KMS-11 (cell line): Measurements from ENCODE around the gene SCG3.

Experiments
- H2AFZ ChIP-seq: fragments of 200-600 bp; sonication (generic); 2 replicates; pipeline ENCODE4 v1.6.1; 2016; ENCODE audit warnings: antibody characterized with exemption, mixed run types, low read depth
- H3K27ac ChIP-seq: fragments of 200-600 bp; sonication (generic); 2 replicates; pipeline ENCODE4 v1.6.1; 2016; ENCODE audit warnings: mild to moderate bottlenecking, mixed run types
- H3K27me3 ChIP-seq: fragments of 200-600 bp; sonication (generic); 2 replicates; pipeline ENCODE4 v1.6.1; 2017; ENCODE audit warnings: mild to moderate bottlenecking, low read depth, mixed run types, moderate library complexity; ENCODE audit not compliant: insufficient read depth
- H3K36me3 ChIP-seq: fragments of 200-600 bp; sonication (generic); 2 replicates; pipeline ENCODE4 v1.6.1; 2017; ENCODE audit warnings: mild to moderate bottlenecking, mixed run types; ENCODE audit not compliant: insufficient read depth
- H3K4me1 ChIP-seq: fragments of 200-600 bp; sonication (generic); 2 replicates; pipeline ENCODE4 v1.6.1; 2016; ENCODE audit warnings: mild to moderate bottlenecking, low read depth, mixed run types; ENCODE audit not compliant: poor library complexity, severe bottlenecking
- H3K4me2 ChIP-seq: fragments of 200-600 bp; sonication (generic); 2 replicates; pipeline ENCODE4 v1.7.0; 2016; ENCODE audit warnings: mild to moderate bottlenecking, mixed run types
- H3K4me3 ChIP-seq: fragments of 200-600 bp; sonication (generic); IDR thresholded peaks from 2 replicates; pipeline ENCODE4 v1.6.1; 2017; ENCODE audit warnings: low read depth, low read length, mixed read lengths; ENCODE audit not compliant: insufficient read depth
- H3K79me2 ChIP-seq: fragments of 200-600 bp; sonication (generic); 2 replicates; pipeline ENCODE4 v1.6.1; 2016; ENCODE audit warnings: low read depth, mixed run types; ENCODE audit not compliant: insufficient read depth
- H3K9ac ChIP-seq: fragments of 200-600 bp; sonication (generic); 2 replicates; pipeline ENCODE4 v1.6.1; 2016; ENCODE audit warnings: mild to moderate bottlenecking, mixed run types
- H4K20me1 ChIP-seq: fragments of 200-600 bp; sonication (generic); 2 replicates; pipeline ENCODE4 v1.6.1; 2016; ENCODE audit warnings: mild to moderate bottlenecking, mixed run types; ENCODE audit not compliant: insufficient read depth
- TF ChIP-seq, protein P1 (sequence below): fragments of 200-600 bp; sonication (generic); conservative IDR thresholded peaks from 2 replicates; pipeline ENCODE4 v1.6.1; 2017; ENCODE audit warnings: low read depth, mild to moderate bottlenecking, antibody characterized with exemption, low read length, moderate library complexity, mixed read lengths

Gene SCG3

DNA sequence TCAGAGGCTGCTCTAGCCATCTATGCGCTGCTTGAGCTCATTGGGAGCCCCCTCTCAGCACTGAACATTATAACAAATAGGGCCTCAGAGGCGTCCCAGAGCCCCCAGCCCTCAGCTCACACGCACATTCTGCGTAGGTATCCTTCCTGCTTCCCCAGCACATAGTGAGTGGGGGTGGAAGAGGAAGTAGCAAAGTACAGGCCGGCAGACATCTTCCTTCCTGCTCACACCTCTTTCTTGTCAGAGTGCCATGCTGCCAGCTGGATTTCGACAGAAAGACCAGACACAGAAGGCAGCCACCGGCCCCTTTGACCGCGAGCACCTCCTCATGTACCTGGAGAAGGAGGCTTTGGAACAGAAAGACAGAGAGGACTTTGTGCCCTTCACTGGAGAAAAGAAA is 86.7 kb downstream of the SCG3 start:
- no peak overlapping the region for H2AFZ ChIP-seq
- H3K27ac ChIP-seq: no peak overlapping the region
- no peaks in the 10 kb centered on the region for H3K79me2 ChIP-seq
- no peaks in the 10 kb centered on the region for H3K4me1 ChIP-seq
- H3K4me2 ChIP-seq: no peak overlapping the region
- H3K36me3 ChIP-seq: no peaks in the 10 kb centered on the region
- H3K27me3 ChIP-seq: no peaks in the 10 kb centered on the region
- TF ChIP-seq, protein P1, sequence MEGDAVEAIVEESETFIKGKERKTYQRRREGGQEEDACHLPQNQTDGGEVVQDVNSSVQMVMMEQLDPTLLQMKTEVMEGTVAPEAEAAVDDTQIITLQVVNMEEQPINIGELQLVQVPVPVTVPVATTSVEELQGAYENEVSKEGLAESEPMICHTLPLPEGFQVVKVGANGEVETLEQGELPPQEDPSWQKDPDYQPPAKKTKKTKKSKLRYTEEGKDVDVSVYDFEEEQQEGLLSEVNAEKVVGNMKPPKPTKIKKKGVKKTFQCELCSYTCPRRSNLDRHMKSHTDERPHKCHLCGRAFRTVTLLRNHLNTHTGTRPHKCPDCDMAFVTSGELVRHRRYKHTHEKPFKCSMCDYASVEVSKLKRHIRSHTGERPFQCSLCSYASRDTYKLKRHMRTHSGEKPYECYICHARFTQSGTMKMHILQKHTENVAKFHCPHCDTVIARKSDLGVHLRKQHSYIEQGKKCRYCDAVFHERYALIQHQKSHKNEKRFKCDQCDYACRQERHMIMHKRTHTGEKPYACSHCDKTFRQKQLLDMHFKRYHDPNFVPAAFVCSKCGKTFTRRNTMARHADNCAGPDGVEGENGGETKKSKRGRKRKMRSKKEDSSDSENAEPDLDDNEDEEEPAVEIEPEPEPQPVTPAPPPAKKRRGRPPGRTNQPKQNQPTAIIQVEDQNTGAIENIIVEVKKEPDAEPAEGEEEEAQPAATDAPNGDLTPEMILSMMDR: no peak
- H4K20me1 ChIP-seq: no peaks in the 10 kb centered on the region
- H3K4me3 ChIP-seq: no peak overlapping the region
- H3K9ac ChIP-seq: no peak overlapping the region
